Measurements from ENCODE around the gene BRD9. TPM values are rescaled to one million over a fixed set of nuclear protein-coding genes. Genes with fewer than 3 reads are reported as not detected.

Gene BRD9
- total and polyA plus RNA-seq, 2 of the 4 experiments (the other 2 are of a cell fraction), result 22.0 to 43.4 TPM

DNA sequence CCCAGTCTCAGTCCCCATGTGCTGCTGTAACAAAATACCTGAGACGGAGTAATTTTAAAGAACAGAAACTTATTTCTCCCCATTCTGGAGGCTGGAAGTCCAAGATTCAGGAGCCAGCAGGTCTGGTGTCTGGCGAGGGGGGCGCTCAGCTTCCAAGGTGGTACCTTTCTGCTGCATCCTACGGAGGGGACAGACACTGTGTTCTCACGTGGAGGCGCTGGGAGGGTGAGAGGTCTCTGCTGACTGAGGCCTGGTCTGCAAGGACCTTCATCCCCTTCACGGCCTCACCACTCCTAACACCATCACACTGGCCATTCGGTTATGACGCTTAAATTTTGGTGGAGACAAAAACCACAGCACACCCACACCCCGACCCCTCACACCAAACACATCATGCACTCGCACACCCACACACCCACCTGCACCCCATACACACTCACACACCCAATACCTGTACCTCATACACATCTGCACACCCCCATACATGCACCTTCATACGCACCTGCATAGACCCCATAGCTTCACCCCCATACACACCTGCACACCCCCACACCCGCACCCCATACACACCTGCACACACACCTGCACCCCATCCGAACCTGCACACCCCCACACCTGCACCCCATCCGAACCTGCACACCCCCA is 32.0 kb downstream of the BRD9 start:
- CTCF ChIA-PET, result no interaction called here
- no peaks in the 10 kb centered on the region for H3K4me1 ChIP-seq (ENCODE audit: control insufficient read depth, insufficient read depth, low read length)
- ATAC-seq (ENCODE audit: low read depth), result no peak
- no peak overlapping the region for H3K27ac ChIP-seq (ENCODE audit: insufficient read depth, low read length)
- H4K20me1 ChIP-seq (ENCODE audit: insufficient read depth, low read length), result peaks cover 21% of the 10 kb centered on the region
- no peaks in the 10 kb centered on the region for H3K27me3 ChIP-seq (ENCODE audit: control insufficient read depth, insufficient read depth, low read length)
- no TSS peak for BruUV-seq (replicated peaks)
- H3K79me1 ChIP-seq (ENCODE audit: low read depth in 1 of 2, low read length in 2 of 2), result peaks cover 2 to 4% of the 10 kb centered on the region in 2 experiments; a peak in 1 of 4 replicates
- H3K14ac ChIP-seq (replicated peaks; ENCODE audit: low read depth, low read length), result no peak overlapping the region
- no peak for DNase-seq
- H4K91ac ChIP-seq (ENCODE audit: insufficient read depth, low read depth, low read length), result no peak overlapping the region
- no peak overlapping the region for H2BK20ac ChIP-seq (ENCODE audit: low read depth, low read length)
- H2AFZ ChIP-seq (replicated peaks; ENCODE audit: low read length, poor library complexity), result no peak overlapping the region
- no peak overlapping the region for H2AK5ac ChIP-seq (ENCODE audit: low read depth, low read length)
- POLR2A ChIA-PET (ENCODE audit: unreplicated experiment), result no interaction called here
- H3K18ac ChIP-seq (ENCODE audit: low read depth, low read length), result no peak overlapping the region
- no peak overlapping the region for H2BK120ac ChIP-seq (ENCODE audit: low read depth, low read length)
- intact Hi-C loops (cut with micrococcal nuclease), result no loop called here
- H2BK15ac ChIP-seq (ENCODE audit: low read depth, low read length), result no peak overlapping the region
- no peak overlapping the region for H3K9ac ChIP-seq (ENCODE audit: low read depth, low read length)
- TF ChIP-seq RAD21 (IDR thresholded peaks at IDR 0.05; ENCODE audit: low read length), result no peak
- no peak for TF ChIP-seq SMC3 (IDR thresholded peaks at IDR 0.05; ENCODE audit: low read depth, low read length)
- no peak for TF ChIP-seq FOS (IDR thresholded peaks at IDR 0.05; ENCODE audit: low read depth, low read length)
- TF ChIP-seq MAZ (IDR thresholded peaks at IDR 0.05; ENCODE audit: borderline replicate concordance, low read depth, low read length), result no peak
- no peak for TF ChIP-seq CEBPB (IDR thresholded peaks at IDR 0.05; ENCODE audit: low read depth, low read length)
- no peak for TF ChIP-seq USF2 (IDR thresholded peaks at IDR 0.05; ENCODE audit: low read depth, low read length)
- no peak for TF ChIP-seq CHD1 (IDR thresholded peaks at IDR 0.05; ENCODE audit: low read depth, low read length)
- no peak for TF ChIP-seq MAFK (IDR thresholded peaks at IDR 0.05; ENCODE audit: low read depth, low read length)
- TF ChIP-seq ELK1 (IDR thresholded peaks at IDR 0.05; ENCODE audit: borderline replicate concordance, low read depth, low read length), result no peak
- TF ChIP-seq CTCF (conservative IDR thresholded peaks at IDR 0.05; ENCODE audit: low read depth, low read length), result no peak
- no peak for TF ChIP-seq MXI1 (IDR thresholded peaks at IDR 0.05; ENCODE audit: borderline replicate concordance, low read depth, low read length)
- TF ChIP-seq RFX5 (IDR thresholded peaks at IDR 0.05; ENCODE audit: low read depth, low read length), result no peak
- TF ChIP-seq NFE2L2 (IDR thresholded peaks at IDR 0.05; ENCODE audit: low read depth, low read length), result no peak
- TF ChIP-seq RCOR1 (IDR thresholded peaks at IDR 0.05; ENCODE audit: insufficient replicate concordance, low read length), result no peak
- no peak for TF ChIP-seq POLR2A (IDR thresholded peaks at IDR 0.05; ENCODE audit: low read depth, low read length)
- TF ChIP-seq BHLHE40 (IDR thresholded peaks at IDR 0.05; ENCODE audit: low read depth, low read length), result no peak
- H3K4me3 ChIP-seq (ENCODE audit: insufficient read depth, low read depth, low read length), result no peak overlapping the region
- WGBS, 2 experiments (ENCODE audit: extremely low coverage in 2 of 2, insufficient read length in 1 of 2), result 95% methylated on average over 6 of the region's 15 CpGs; no CpG with 5 or more reads in 1 of the 2 experiments
- dilution Hi-C loops (cut with HindIII; ENCODE audit: low sequenced_read_pairs, unreplicated experiment), result no loop called here
- H2BK5ac ChIP-seq (ENCODE audit: low read depth, low read length, poor library complexity, severe bottlenecking), result no peak overlapping the region
- no peak overlapping the region for H2AK9ac ChIP-seq (replicated peaks; ENCODE audit: low read depth, low read length, poor library complexity)
- no peak overlapping the region for H3K4ac ChIP-seq (ENCODE audit: low read depth, low read length)
- peaks cover 30% of the 10 kb centered on the region for H3K36me3 ChIP-seq (ENCODE audit: control insufficient read depth, insufficient read depth, low read length)
- H3K4me2 ChIP-seq (ENCODE audit: low read depth, low read length), result no peak overlapping the region
- H3K56ac ChIP-seq (ENCODE audit: extremely low read depth, insufficient read depth, low read length), result no peak overlapping the region
- H3K9me1 ChIP-seq (ENCODE audit: insufficient read depth, low read length), result peaks cover 10% of the 10 kb centered on the region
- no peak overlapping the region for H4K5ac ChIP-seq (ENCODE audit: low read depth, low read length)
- H3K9me3 ChIP-seq (ENCODE audit: control insufficient read depth, insufficient read depth, low read length), result no peaks in the 10 kb centered on the region
- H3K23ac ChIP-seq (ENCODE audit: low read depth, low read length), result no peak overlapping the region
- in situ Hi-C loops (cut with MboI; ENCODE audit: low sequenced_read_pairs), result no loop called here
- H4K8ac ChIP-seq (ENCODE audit: low read depth in 2 of 2, low read length in 2 of 2), result no peak overlapping the region

Measured in IMR-90 (cell line).